HCT116 (cell line): ENCODE results near the gene FKBP10. TPM values are rescaled to one million over a fixed set of nuclear protein-coding genes. Genes with fewer than 3 reads are reported as not detected.

Source experiments
- ATAC-seq: fragments of 200-7000 bp; cut with Tn5 transposase; 2 replicates; pipeline ENCODE4 v1.9.1; 2020; ENCODE audit warnings: mild to moderate bottlenecking, moderate library complexity
- BruUV-seq: library from RNA; stranded (reverse); fragments of 400-500 nt; replicated peaks from 2 replicates; lab custom pipeline; 2021; lab: Mats Ljungman, UMichigan
- CTCF ChIA-PET: fragments of 300-600 bp; sonication (Branson Sonifier 250); formaldehyde crosslinking; loops from one replicate; lab custom pipeline; 2021; ENCODE audit warnings: antibody characterized with exemption; lab: Charles Lee
- POLR2A ChIA-PET: fragments of 300-600, 350-600 bp; sonication (Branson Sonifier 250); formaldehyde crosslinking; loops from one replicate; lab custom pipeline; 2021; ENCODE audit warnings: antibody characterized with exemption; lab: Charles Lee
- RAD21 ChIA-PET, 2 experiments: fragments of 300-600 bp; sonication (Branson Sonifier 250); formaldehyde crosslinking; loops; one replicate each; lab custom pipeline; 2023; ENCODE audit warnings: low total read pairs in 2 of 2; ENCODE audit not compliant: uncharacterized antibody in 2 of 2, unreplicated experiment in 2 of 2, low non-redundant PET in 1 of 2; lab: Charles Lee
- DNase-seq: peaks from one replicate; pipeline ENCODE4 v3.0.0-alpha.2; 2010; ENCODE audit warnings: low read depth, low spot score
- H2AFZ ChIP-seq: fragments of 200-600 bp; shearing (Covaris generic), sonication (generic); 2 replicates; pipeline ENCODE4 v1.6.1; 2017; ENCODE audit warnings: low read depth, mixed run types, mixed read lengths, antibody characterized with exemption, low read length; ENCODE audit not compliant: poor library complexity, severe bottlenecking
- H3K27ac ChIP-seq: 2 replicates; pipeline ENCODE4 v1.5.1; 2012; ENCODE audit warnings: low read depth, low read length
- H3K27me3 ChIP-seq: fragments of 200-600 bp; sonication (generic); 2 replicates; pipeline ENCODE4 v1.6.1; 2016; ENCODE audit warnings: mixed run types, low read length, mixed read lengths; ENCODE audit not compliant: insufficient read depth
- H3K36me3 ChIP-seq, 2 experiments: fragments of 200-500 bp in 1 of 2; fragments of 200-600 bp in 1 of 2; sonication (Bioruptor generic) in 1 of 2; sonication (generic) in 1 of 2; 2 replicates each; pipeline versions ENCODE4 v1.5.1 to v1.6.1; 2014 to 2016; ENCODE audit warnings: low read length in 2 of 2, inconsistent platforms in 1 of 2, mixed read lengths in 1 of 2, mixed run types in 1 of 2; ENCODE audit not compliant: insufficient read depth in 2 of 2, control insufficient read depth in 1 of 2
- H3K4me1 ChIP-seq, 2 experiments: fragments of 200-600 bp in 1 of 2; sonication (generic) in 1 of 2; 2 replicates each; pipeline versions ENCODE4 v1.5.1 to v1.6.1; 2012 to 2017; ENCODE audit warnings: low read length in 2 of 2, inconsistent platforms in 1 of 2, mild to moderate bottlenecking in 1 of 2, mixed read lengths in 1 of 2, mixed run types in 1 of 2, moderate library complexity in 1 of 2; ENCODE audit not compliant: insufficient read depth in 2 of 2, control insufficient read depth in 1 of 2
- H3K4me2 ChIP-seq: fragments of 200-600 bp; sonication (generic); 2 replicates; pipeline ENCODE4 v1.6.1; 2017; ENCODE audit warnings: mixed run types, low read length, mixed read lengths
- H3K4me3 ChIP-seq, 2 experiments: fragments of 200-600 bp in 1 of 2; sonication (generic) in 1 of 2; replicated peaks in 1 of 2; 2 replicates each; pipeline ENCODE4 v1.5.1; 2011 to 2016; ENCODE audit warnings: low read length in 2 of 2, control low read depth in 1 of 2, low read depth in 1 of 2, mild to moderate bottlenecking in 1 of 2, mixed read lengths in 1 of 2, mixed run types in 1 of 2
- H3K79me2 ChIP-seq: fragments of 200-600 bp; sonication (generic); 2 replicates; pipeline ENCODE4 v1.6.1; 2017; ENCODE audit warnings: mild to moderate bottlenecking, mixed run types, low read length, moderate library complexity, mixed read lengths; ENCODE audit not compliant: insufficient read depth
- H3K9ac ChIP-seq: fragments of 200-600 bp; sonication (generic); 2 replicates; pipeline ENCODE4 v1.6.1; 2016; ENCODE audit warnings: low read length, mixed read lengths
- H3K9me2 ChIP-seq: fragments of 200-600 bp; sonication (generic), shearing (Covaris generic); 2 replicates; pipeline ENCODE4 v1.6.1; 2017; ENCODE audit warnings: mixed run types, mild to moderate bottlenecking, moderate library complexity; ENCODE audit not compliant: insufficient read depth
- H3K9me3 ChIP-seq, 2 experiments: fragments of 200-500 bp in 1 of 2; fragments of 200-600 bp in 1 of 2; sonication (Bioruptor generic) in 1 of 2; sonication (generic) in 1 of 2; 2 replicates each; pipeline ENCODE4 v1.6.1; 2014 to 2017; ENCODE audit warnings: low read length in 2 of 2, mixed read lengths in 2 of 2, inconsistent platforms in 1 of 2, low read depth in 1 of 2, mild to moderate bottlenecking in 1 of 2, mixed run types in 1 of 2, moderate library complexity in 1 of 2; ENCODE audit not compliant: control insufficient read depth in 1 of 2, insufficient read depth in 1 of 2
- H4K20me1 ChIP-seq: fragments of 200-600 bp; sonication (generic), shearing (Covaris generic); 2 replicates; pipeline ENCODE4 v1.6.1; 2017; ENCODE audit warnings: mixed run types, mild to moderate bottlenecking, moderate library complexity; ENCODE audit not compliant: insufficient read depth
- CEBPB ChIP-seq: IDR thresholded peaks from 2 replicates; pipeline ENCODE4 v1.6.1; 2012; ENCODE audit warnings: low read depth
- EZH2 ChIP-seq: fragments of 200-600 bp; sonication (generic); IDR thresholded peaks from 2 replicates; pipeline ENCODE4 v1.6.1; 2017; ENCODE audit warnings: antibody characterized with exemption, mixed run types
- FOSL1 ChIP-seq: IDR thresholded peaks from 2 replicates; pipeline ENCODE4 v1.6.1; 2012; ENCODE audit warnings: low read depth
- RAD21 ChIP-seq: IDR thresholded peaks from 2 replicates; pipeline ENCODE4 v1.6.1; 2012; ENCODE audit warnings: low read depth, mild to moderate bottlenecking
- ZFX ChIP-seq: fragments of 450-650 bp; IDR thresholded peaks from 2 replicates; pipeline ENCODE4 v1.6.1; 2017
- intact Hi-C: fragments of 100-400 bp; cut with micrococcal nuclease; formaldehyde crosslinking; loops from 2 replicates; pipeline ENCODE4 v1.10.0; 2022
- total RNA-seq: library from RNA; stranded (reverse); gene quantifications from one replicate; pipeline ENCODE4 v1.2.1, GENCODE V29; 2021; ENCODE audit not compliant: unreplicated experiment
- TF ChIP-seq, protein P1 (sequence below), 3 experiments: fragments of 200-600 bp in 1 of 3; sonication (generic) in 1 of 3; IDR thresholded peaks in 2 of 3; conservative IDR thresholded peaks in 1 of 3; 2 replicates each; pipeline ENCODE4 v1.5.1; 2012 to 2017; ENCODE audit warnings: low read depth in 2 of 3, low read length in 2 of 3, antibody characterized with exemption in 1 of 3, borderline replicate concordance in 1 of 3, control low read depth in 1 of 3, mild to moderate bottlenecking in 1 of 3, mixed read lengths in 1 of 3, mixed run types in 1 of 3, moderate library complexity in 1 of 3; ENCODE audit not compliant: insufficient read depth in 1 of 3
- TF ChIP-seq, protein P2 (sequence below): IDR thresholded peaks from 2 replicates; pipeline ENCODE4 v1.6.1; 2012

The FKBP10 gene
- total RNA-seq, 1 experiment from 2014 or later, result 78.5 TPM

DNA sequence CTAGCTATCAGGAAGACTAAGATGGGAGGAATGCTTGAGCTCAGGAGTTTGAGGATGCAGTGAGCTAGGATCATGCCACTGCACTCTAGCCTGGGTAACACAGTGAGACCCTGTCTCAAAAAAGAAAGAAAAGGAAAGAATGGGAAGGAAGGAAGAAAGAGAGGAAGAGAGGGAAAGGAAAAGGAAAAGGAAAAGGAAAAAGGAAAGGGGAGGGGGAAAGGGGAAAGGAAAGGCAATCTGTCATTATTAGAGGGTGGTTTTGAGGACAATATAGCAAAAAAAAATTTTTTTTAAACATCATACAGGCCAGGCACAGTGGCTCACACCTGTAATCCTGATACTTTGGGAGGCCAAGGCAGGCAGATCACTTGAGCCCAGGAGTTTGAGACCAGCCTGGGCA, 46.7 kb upstream of the FKBP10 start:
- no peaks in the 10 kb centered on the region for H3K9me2 ChIP-seq
- peaks cover 6% of the 10 kb centered on the region; the same call in 1 of the 2 replicates for H3K79me2 ChIP-seq
- peaks cover 0 to under 1% of the 10 kb centered on the region in 2 experiments; a peak in 1 of 4 replicates for H3K4me1 ChIP-seq
- ChIA-PET CTCF (interaction anchor here (0.7 kb wide), 1 partner anchor 19 kb away, joined by 3 read pairs; no protein-coding TSS in a partner anchor), RAD21 (no interaction called here), POLR2A (no interaction called here)
- TF ChIP-seq FOSL1, result no peak
- no peak for TF ChIP-seq RAD21
- TF ChIP-seq ZFX, result no peak
- TF ChIP-seq EZH2, result no peak
- no peak for TF ChIP-seq CEBPB
- TF ChIP-seq, protein P1, sequence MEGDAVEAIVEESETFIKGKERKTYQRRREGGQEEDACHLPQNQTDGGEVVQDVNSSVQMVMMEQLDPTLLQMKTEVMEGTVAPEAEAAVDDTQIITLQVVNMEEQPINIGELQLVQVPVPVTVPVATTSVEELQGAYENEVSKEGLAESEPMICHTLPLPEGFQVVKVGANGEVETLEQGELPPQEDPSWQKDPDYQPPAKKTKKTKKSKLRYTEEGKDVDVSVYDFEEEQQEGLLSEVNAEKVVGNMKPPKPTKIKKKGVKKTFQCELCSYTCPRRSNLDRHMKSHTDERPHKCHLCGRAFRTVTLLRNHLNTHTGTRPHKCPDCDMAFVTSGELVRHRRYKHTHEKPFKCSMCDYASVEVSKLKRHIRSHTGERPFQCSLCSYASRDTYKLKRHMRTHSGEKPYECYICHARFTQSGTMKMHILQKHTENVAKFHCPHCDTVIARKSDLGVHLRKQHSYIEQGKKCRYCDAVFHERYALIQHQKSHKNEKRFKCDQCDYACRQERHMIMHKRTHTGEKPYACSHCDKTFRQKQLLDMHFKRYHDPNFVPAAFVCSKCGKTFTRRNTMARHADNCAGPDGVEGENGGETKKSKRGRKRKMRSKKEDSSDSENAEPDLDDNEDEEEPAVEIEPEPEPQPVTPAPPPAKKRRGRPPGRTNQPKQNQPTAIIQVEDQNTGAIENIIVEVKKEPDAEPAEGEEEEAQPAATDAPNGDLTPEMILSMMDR (IDR thresholded peaks at IDR 0.05 in 2 of 3, conservative IDR thresholded peaks at IDR 0.05 in 1 of 3; ENCODE audit: borderline replicate concordance in 1 of 3, insufficient read depth in 1 of 3, low read depth in 2 of 3, low read length in 2 of 3), result no peak
- TF ChIP-seq, protein P2, sequence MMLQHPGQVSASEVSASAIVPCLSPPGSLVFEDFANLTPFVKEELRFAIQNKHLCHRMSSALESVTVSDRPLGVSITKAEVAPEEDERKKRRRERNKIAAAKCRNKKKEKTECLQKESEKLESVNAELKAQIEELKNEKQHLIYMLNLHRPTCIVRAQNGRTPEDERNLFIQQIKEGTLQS, result no peak
- no peak overlapping the region for H3K27ac ChIP-seq
- H3K9ac ChIP-seq, result no peak overlapping the region
- H3K27me3 ChIP-seq, result no peaks in the 10 kb centered on the region
- no peaks in the 10 kb centered on the region for H3K9me3 ChIP-seq
- no peak overlapping the region for H3K4me2 ChIP-seq
- no TSS peak for BruUV-seq
- H3K36me3 ChIP-seq, result peaks cover 57 to 66% of the 10 kb centered on the region in 2 experiments
- no peaks in the 10 kb centered on the region for H4K20me1 ChIP-seq
- DNase-seq (no peak), ATAC-seq (no peak)
- H3K4me3 ChIP-seq, result no peak overlapping the region
- intact Hi-C loops, result no loop called here
- H2AFZ ChIP-seq, result no peak overlapping the region
